Activated T-cell treated with anti-CD3 and anti-CD28 coated beads for 48 hours (primary cell): ENCODE data around the gene WDFY4.

Experiments used
- DNase-seq: peaks from one replicate; pipeline ENCODE4 v3.0.0-alpha.2; 2020; ENCODE audit warnings: low read depth

The WDFY4 gene

GRCh38 chr10:48880016-48880705, 195.5 kb downstream of the WDFY4 start:
- DNase-seq, result no peak

GRCh38 chr10:48881937-48882336, 197.3 kb downstream of the WDFY4 start:
- DNase-seq, result no peak

- no peak for DNase-seq
These were observed 198.2 kb downstream of the WDFY4 start for GRCh38 chr10:48882881-48883280.

- no peak for DNase-seq
These were observed 199.0 kb downstream of the WDFY4 start for GRCh38 chr10:48883701-48884100.

GRCh38 chr10:48884179-48885045, 199.7 kb downstream of the WDFY4 start:
- DNase-seq, result no peak

GRCh38 chr10:48885376-48885775, 200.7 kb downstream of the WDFY4 start:
- DNase-seq, result no peak

GRCh38 chr10:48887982-48888381, 203.3 kb downstream of the WDFY4 start:
- DNase-seq, result no peak

GRCh38 chr10:48890888-48891850, 206.5 kb downstream of the WDFY4 start:
- DNase-seq, result no peak

GRCh38 chr10:48894911-48895802, 210.5 kb downstream of the WDFY4 start:
- no peak for DNase-seq

GRCh38 chr10:48895803-48896195, 211.1 kb downstream of the WDFY4 start:
- no peak for DNase-seq

GRCh38 chr10:48896756-48897440, 212.2 kb downstream of the WDFY4 start:
- DNase-seq, result no peak

- no peak for DNase-seq
These were observed 212.7 kb downstream of the WDFY4 start for GRCh38 chr10:48897441-48897790.

- DNase-seq, result no peak
These were observed 213.8 kb downstream of the WDFY4 start for GRCh38 chr10:48898426-48898825.

- DNase-seq, result no peak
These were observed 215.1 kb downstream of the WDFY4 start for GRCh38 chr10:48899781-48900180.

- DNase-seq, result no peak
These were observed 215.7 kb downstream of the WDFY4 start for GRCh38 chr10:48900371-48900801.

- DNase-seq, result no peak
These were observed 216.6 kb downstream of the WDFY4 start for GRCh38 chr10:48901319-48901718.

GRCh38 chr10:48902096-48902495, 217.4 kb downstream of the WDFY4 start:
- DNase-seq, result no peak

GRCh38 chr10:48903151-48903550, 218.5 kb downstream of the WDFY4 start:
- no peak for DNase-seq

GRCh38 chr10:48904861-48905260, 220.2 kb downstream of the WDFY4 start:
- DNase-seq, result no peak

- no peak for DNase-seq
These were observed 220.6 kb downstream of the WDFY4 start for GRCh38 chr10:48905311-48905710.

GRCh38 chr10:48906841-48907240, 222.2 kb downstream of the WDFY4 start:
- DNase-seq, result no peak
